Vagina (tissue), 2 donors: ENCODE data around the gene TDRD5.

Experiments
- POLR2AphosphoS5 ChIP-seq, 2 donors: sonication (generic); formaldehyde crosslinking; IDR thresholded peaks; one replicate each; pipeline ENCODE4 v1.9.0; 2017; ENCODE audit warnings: antibody characterized with exemption in 2 of 2, mild to moderate bottlenecking in 2 of 2, low read depth in 1 of 2; ENCODE audit not compliant: insufficient read depth in 1 of 2
- TF ChIP-seq, protein P1 (sequence below), 3 experiments: fragments of 450-650 bp in 2 of 3; fragments of 200-600 bp in 1 of 3; sonication (generic) in 1 of 3; IDR thresholded peaks; one replicate each; pipeline ENCODE4 v1.5.1; 2017 to 2019; ENCODE audit warnings: antibody characterized with exemption in 3 of 3, mild to moderate bottlenecking in 2 of 3, moderate library complexity in 2 of 3

DNA sequence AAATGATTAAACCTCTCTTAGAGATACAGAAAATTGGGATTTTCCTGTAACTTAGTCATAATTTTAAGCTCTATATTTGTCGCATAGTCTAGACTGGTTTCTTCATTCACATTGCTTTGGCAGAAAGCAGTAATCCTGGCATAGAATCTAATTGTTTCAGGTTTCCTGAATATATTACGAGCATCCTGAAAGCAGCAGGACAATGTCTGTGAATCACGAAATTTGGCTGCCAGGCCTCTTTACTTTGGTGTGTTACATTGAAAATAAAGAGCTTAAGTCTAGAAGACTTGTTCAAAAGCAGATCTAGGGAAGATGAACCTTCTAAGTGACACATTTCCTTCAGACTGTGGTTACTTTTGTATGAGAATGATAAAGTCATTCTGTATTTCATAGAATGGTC, 72.2 kb downstream of the TDRD5 start:
- TF ChIP-seq, protein P1, sequence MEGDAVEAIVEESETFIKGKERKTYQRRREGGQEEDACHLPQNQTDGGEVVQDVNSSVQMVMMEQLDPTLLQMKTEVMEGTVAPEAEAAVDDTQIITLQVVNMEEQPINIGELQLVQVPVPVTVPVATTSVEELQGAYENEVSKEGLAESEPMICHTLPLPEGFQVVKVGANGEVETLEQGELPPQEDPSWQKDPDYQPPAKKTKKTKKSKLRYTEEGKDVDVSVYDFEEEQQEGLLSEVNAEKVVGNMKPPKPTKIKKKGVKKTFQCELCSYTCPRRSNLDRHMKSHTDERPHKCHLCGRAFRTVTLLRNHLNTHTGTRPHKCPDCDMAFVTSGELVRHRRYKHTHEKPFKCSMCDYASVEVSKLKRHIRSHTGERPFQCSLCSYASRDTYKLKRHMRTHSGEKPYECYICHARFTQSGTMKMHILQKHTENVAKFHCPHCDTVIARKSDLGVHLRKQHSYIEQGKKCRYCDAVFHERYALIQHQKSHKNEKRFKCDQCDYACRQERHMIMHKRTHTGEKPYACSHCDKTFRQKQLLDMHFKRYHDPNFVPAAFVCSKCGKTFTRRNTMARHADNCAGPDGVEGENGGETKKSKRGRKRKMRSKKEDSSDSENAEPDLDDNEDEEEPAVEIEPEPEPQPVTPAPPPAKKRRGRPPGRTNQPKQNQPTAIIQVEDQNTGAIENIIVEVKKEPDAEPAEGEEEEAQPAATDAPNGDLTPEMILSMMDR (IDR thresholded peaks at IDR 0.05): no peak
- TF ChIP-seq POLR2AphosphoS5 (IDR thresholded peaks at IDR 0.05; ENCODE audit: insufficient read depth in 1 of 2, low read depth in 1 of 2): no peak
